HEK293 (cell line): ENCODE data around the gene ZKSCAN1.

Experiments
- CTCF ChIA-PET: fragments of 350-600 bp; formaldehyde crosslinking; extraction: SDS; loops from one replicate; lab custom pipeline; 2021; ENCODE audit warnings: antibody characterized with exemption; lab: Yijun Ruan, JAX
- POLR2A ChIA-PET: fragments of 300-600 bp; formaldehyde crosslinking; extraction: SDS; loops from one replicate; lab custom pipeline; 2020; ENCODE audit warnings: antibody characterized with exemption, inconsistent platforms; lab: Yijun Ruan, JAX
- H3K27ac ChIP-seq: fragments of 200-500 bp; sonication (Bioruptor generic); 2 replicates; pipeline ENCODE4 v1.5.1; 2014; ENCODE audit warnings: low read depth, low read length, control low read depth, inconsistent platforms; ENCODE audit errors: extremely low read depth
- H3K36me3 ChIP-seq, 2 experiments: fragments of 200-500 bp in 1 of 2; sonication (Bioruptor generic) in 1 of 2; 1 replicate in 1 of 2; 2 replicates in 1 of 2; pipeline ENCODE4 v1.5.1; 2014 to 2017; ENCODE audit warnings: inconsistent platforms in 2 of 2, low read length in 2 of 2; ENCODE audit not compliant: control insufficient read depth in 2 of 2, insufficient read depth in 1 of 2
- H3K4me1 ChIP-seq: fragments of 200-500 bp; sonication (Bioruptor generic); 2 replicates; pipeline ENCODE4 v1.5.1; 2014; ENCODE audit warnings: mild to moderate bottlenecking, low read length, inconsistent platforms; ENCODE audit not compliant: control insufficient read depth, insufficient read depth
- H3K4me3 ChIP-seq: 2 replicates; pipeline ENCODE4 v1.5.1; 2011; ENCODE audit warnings: low read depth, mild to moderate bottlenecking, control low read depth, low read length, moderate library complexity
- H3K9me3 ChIP-seq: fragments of 200-500 bp; sonication (Bioruptor generic); 2 replicates; pipeline ENCODE4 v1.5.1; 2014; ENCODE audit warnings: low read depth, low read length, inconsistent platforms; ENCODE audit not compliant: control insufficient read depth, insufficient read depth
- GFI1B ChIP-seq: fragments of 450-650 bp; formaldehyde crosslinking; IDR thresholded peaks from 2 replicates; pipeline ENCODE4 v1.5.1; 2016; ENCODE audit warnings: missing biosample characterization, missing genetic modification characterization
- HOXA7 ChIP-seq: sonication (generic); formaldehyde crosslinking; IDR thresholded peaks from 2 replicates; pipeline ENCODE4 v1.8.1; 2022; ENCODE audit warnings: missing genetic modification reagents, borderline replicate concordance
- KLF9 ChIP-seq: fragments of 450-650 bp; formaldehyde crosslinking; IDR thresholded peaks from 2 replicates; pipeline ENCODE4 v1.5.1; 2016; ENCODE audit warnings: missing biosample characterization, missing genetic modification characterization, low read depth
- SALL2 ChIP-seq: fragments of 450-650 bp; formaldehyde crosslinking; IDR thresholded peaks from 2 replicates; pipeline ENCODE4 v1.5.0; 2017; ENCODE audit warnings: missing biosample characterization, mild to moderate bottlenecking, missing genetic modification characterization, borderline replicate concordance
- SCRT1 ChIP-seq: fragments of 450-650 bp; formaldehyde crosslinking; IDR thresholded peaks from 2 replicates; pipeline ENCODE4 v1.5.1; 2016; ENCODE audit warnings: missing biosample characterization, missing genetic modification characterization, borderline replicate concordance
- ZBTB1 ChIP-seq: fragments of 450-650 bp; formaldehyde crosslinking; IDR thresholded peaks from 2 replicates; pipeline ENCODE4 v1.5.1; 2016; ENCODE audit warnings: missing biosample characterization, missing genetic modification characterization
- ZBTB17 ChIP-seq: fragments of 450-650 bp; formaldehyde crosslinking; IDR thresholded peaks from 2 replicates; pipeline ENCODE4 v1.5.1; 2016; ENCODE audit warnings: missing biosample characterization, missing genetic modification characterization
- ZFP37 ChIP-seq: fragments of 450-650 bp; formaldehyde crosslinking; IDR thresholded peaks from 2 replicates; pipeline ENCODE4 v1.5.1; 2016; ENCODE audit warnings: missing biosample characterization, missing genetic modification characterization
- ZNF114 ChIP-seq: fragments of 450-650 bp; formaldehyde crosslinking; IDR thresholded peaks from 2 replicates; pipeline ENCODE4 v1.5.0; 2017; ENCODE audit warnings: missing biosample characterization, missing genetic modification characterization
- ZNF184 ChIP-seq: fragments of 450-650 bp; IDR thresholded peaks from 2 replicates; pipeline ENCODE4 v1.5.1; 2018; ENCODE audit warnings: missing biosample characterization, mild to moderate bottlenecking, missing genetic modification characterization
- ZNF221 ChIP-seq: fragments of 450-650 bp; formaldehyde crosslinking; IDR thresholded peaks from 2 replicates; pipeline ENCODE4 v1.5.1; 2017; ENCODE audit warnings: missing biosample characterization, missing genetic modification characterization, borderline replicate concordance
- ZNF391 ChIP-seq: fragments of 450-650 bp; formaldehyde crosslinking; IDR thresholded peaks from 2 replicates; pipeline ENCODE4 v1.5.1; 2016; ENCODE audit warnings: low read depth, missing biosample characterization, missing genetic modification characterization, borderline replicate concordance
- ZNF501 ChIP-seq: fragments of 450-650 bp; formaldehyde crosslinking; IDR thresholded peaks from 2 replicates; pipeline ENCODE4 v1.5.1; 2016; ENCODE audit warnings: missing biosample characterization, missing genetic modification characterization
- ZNF670 ChIP-seq: fragments of 450-650 bp; formaldehyde crosslinking; IDR thresholded peaks from 2 replicates; pipeline ENCODE4 v1.5.1; 2016; ENCODE audit warnings: missing biosample characterization, missing genetic modification characterization, low read depth
- TF ChIP-seq, protein P1 (sequence below): fragments of 450-650 bp; formaldehyde crosslinking; IDR thresholded peaks from 2 replicates; pipeline ENCODE4 v1.5.1; 2016; ENCODE audit warnings: missing biosample characterization, missing genetic modification characterization
- TF ChIP-seq, protein P2 (sequence below): fragments of 450-650 bp; formaldehyde crosslinking; IDR thresholded peaks from 2 replicates; pipeline ENCODE4 v1.5.1; 2016; ENCODE audit warnings: missing biosample characterization, missing genetic modification characterization
- TF ChIP-seq, protein P3 (sequence below): fragments of 450-650 bp; formaldehyde crosslinking; IDR thresholded peaks from 2 replicates; pipeline ENCODE4 v1.5.1; 2016; ENCODE audit warnings: missing biosample characterization, missing genetic modification characterization
- TF ChIP-seq, protein P4 (sequence below): fragments of 450-650 bp; formaldehyde crosslinking; IDR thresholded peaks from 2 replicates; pipeline ENCODE4 v1.5.1; 2016; ENCODE audit warnings: missing biosample characterization, missing genetic modification characterization, low read depth
- TF ChIP-seq, protein P5 (sequence below): fragments of 450-650 bp; formaldehyde crosslinking; IDR thresholded peaks from 2 replicates; pipeline ENCODE4 v1.5.1; 2016; ENCODE audit warnings: missing biosample characterization, missing genetic modification characterization
- TF ChIP-seq, protein P6 (sequence below): fragments of 450-650 bp; formaldehyde crosslinking; IDR thresholded peaks from 2 replicates; pipeline ENCODE4 v1.5.1; 2016; ENCODE audit warnings: missing biosample characterization, missing genetic modification characterization

The ZKSCAN1 gene

DNA sequence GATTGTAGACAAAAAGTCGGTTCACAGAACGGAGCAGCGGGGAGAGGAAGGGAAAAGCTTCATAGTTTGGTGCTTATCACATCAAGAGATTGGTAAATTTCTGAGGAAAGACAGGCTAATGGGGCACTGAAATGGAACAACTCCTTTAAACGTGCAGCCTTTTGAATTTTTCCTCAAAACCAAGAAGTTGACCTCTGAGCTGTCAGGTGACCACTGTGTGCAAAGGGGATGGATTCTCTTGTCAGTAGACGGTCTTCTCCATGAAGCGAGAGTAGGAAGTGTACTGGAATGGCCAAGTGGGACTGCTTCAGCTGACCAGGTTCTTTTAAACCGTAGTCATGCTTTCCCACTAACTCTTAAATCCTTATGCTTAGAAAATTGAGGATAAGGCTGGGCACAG is 22.9 kb downstream of the ZKSCAN1 start:
- CTCF ChIA-PET = interaction anchor here (0.7 to 1.5 kb wide), 2 partner anchors 9 to 42 kb away, joined by 3 to 4 read pairs; no protein-coding TSS in a partner anchor
- POLR2A ChIA-PET = no interaction called here

More for the DNA sequence above, 22.9 kb downstream of the ZKSCAN1 start:
- H3K27ac ChIP-seq = no peak overlapping the region
- H3K4me3 ChIP-seq = no peak overlapping the region
- peaks cover 16 to 32% of the 10 kb centered on the region in 2 experiments for H3K36me3 ChIP-seq
- no peaks in the 10 kb centered on the region for H3K4me1 ChIP-seq
- TF ChIP-seq SCRT1 (tag by site-specific recombination) = no peak
- no peak for TF ChIP-seq ZNF221 (tag by site-specific recombination)
- no peak for TF ChIP-seq ZNF670 (tag by site-specific recombination)
- TF ChIP-seq ZNF114 (tag by site-specific recombination) = no peak
- TF ChIP-seq, protein P1, sequence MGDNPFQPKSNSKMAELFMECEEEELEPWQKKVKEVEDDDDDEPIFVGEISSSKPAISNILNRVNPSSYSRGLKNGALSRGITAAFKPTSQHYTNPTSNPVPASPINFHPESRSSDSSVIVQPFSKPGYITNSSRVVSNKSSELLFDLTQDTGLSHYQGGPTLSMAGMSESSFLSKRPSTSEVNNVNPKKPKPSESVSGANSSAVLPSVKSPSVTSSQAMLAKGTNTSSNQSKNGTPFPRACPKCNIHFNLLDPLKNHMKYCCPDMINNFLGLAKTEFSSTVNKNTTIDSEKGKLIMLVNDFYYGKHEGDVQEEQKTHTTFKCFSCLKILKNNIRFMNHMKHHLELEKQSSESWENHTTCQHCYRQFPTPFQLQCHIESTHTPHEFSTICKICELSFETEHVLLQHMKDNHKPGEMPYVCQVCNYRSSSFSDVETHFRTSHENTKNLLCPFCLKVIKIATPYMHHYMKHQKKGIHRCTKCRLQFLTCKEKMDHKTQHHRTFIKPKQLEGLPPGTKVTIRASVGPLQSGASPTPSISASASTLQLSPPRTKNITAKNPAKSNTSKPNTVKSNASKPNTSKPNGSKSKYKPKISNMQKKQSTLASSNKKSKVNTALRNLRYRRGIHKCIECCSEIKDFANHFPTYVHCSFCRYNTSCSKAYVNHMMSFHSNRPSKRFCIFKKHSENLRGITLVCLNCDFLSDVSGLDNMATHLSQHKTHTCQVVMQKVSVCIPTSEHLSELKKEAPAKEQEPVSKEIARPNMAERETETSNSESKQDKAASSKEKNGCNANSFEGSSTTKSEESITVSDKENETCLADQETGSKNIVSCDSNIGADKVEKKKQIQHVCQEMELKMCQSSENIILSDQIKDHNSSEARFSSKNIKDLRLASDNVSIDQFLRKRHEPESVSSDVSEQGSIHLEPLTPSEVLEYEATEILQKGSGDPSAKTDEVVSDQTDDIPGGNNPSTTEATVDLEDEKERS (tag by site-specific recombination) = no peak
- TF ChIP-seq, protein P2, sequence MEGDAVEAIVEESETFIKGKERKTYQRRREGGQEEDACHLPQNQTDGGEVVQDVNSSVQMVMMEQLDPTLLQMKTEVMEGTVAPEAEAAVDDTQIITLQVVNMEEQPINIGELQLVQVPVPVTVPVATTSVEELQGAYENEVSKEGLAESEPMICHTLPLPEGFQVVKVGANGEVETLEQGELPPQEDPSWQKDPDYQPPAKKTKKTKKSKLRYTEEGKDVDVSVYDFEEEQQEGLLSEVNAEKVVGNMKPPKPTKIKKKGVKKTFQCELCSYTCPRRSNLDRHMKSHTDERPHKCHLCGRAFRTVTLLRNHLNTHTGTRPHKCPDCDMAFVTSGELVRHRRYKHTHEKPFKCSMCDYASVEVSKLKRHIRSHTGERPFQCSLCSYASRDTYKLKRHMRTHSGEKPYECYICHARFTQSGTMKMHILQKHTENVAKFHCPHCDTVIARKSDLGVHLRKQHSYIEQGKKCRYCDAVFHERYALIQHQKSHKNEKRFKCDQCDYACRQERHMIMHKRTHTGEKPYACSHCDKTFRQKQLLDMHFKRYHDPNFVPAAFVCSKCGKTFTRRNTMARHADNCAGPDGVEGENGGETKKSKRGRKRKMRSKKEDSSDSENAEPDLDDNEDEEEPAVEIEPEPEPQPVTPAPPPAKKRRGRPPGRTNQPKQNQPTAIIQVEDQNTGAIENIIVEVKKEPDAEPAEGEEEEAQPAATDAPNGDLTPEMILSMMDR = no peak
- TF ChIP-seq, protein P3, sequence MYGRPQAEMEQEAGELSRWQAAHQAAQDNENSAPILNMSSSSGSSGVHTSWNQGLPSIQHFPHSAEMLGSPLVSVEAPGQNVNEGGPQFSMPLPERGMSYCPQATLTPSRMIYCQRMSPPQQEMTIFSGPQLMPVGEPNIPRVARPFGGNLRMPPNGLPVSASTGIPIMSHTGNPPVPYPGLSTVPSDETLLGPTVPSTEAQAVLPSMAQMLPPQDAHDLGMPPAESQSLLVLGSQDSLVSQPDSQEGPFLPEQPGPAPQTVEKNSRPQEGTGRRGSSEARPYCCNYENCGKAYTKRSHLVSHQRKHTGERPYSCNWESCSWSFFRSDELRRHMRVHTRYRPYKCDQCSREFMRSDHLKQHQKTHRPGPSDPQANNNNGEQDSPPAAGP = no peak
- TF ChIP-seq, protein P4, sequence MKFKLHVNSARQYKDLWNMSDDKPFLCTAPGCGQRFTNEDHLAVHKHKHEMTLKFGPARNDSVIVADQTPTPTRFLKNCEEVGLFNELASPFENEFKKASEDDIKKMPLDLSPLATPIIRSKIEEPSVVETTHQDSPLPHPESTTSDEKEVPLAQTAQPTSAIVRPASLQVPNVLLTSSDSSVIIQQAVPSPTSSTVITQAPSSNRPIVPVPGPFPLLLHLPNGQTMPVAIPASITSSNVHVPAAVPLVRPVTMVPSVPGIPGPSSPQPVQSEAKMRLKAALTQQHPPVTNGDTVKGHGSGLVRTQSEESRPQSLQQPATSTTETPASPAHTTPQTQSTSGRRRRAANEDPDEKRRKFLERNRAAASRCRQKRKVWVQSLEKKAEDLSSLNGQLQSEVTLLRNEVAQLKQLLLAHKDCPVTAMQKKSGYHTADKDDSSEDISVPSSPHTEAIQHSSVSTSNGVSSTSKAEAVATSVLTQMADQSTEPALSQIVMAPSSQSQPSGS = no peak
- TF ChIP-seq ZNF501 = no peak
- TF ChIP-seq GFI1B (tag by site-specific recombination) = no peak
- TF ChIP-seq ZFP37 (tag by site-specific recombination) = no peak
- TF ChIP-seq, protein P5, sequence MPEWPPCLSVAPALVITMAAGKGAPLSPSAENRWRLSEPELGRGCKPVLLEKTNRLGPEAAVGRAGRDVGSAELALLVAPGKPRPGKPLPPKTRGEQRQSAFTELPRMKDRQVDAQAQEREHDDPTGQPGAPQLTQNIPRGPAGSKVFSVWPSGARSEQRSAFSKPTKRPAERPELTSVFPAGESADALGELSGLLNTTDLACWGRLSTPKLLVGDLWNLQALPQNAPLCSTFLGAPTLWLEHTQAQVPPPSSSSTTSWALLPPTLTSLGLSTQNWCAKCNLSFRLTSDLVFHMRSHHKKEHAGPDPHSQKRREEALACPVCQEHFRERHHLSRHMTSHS (tag by site-specific recombination) = no peak
- TF ChIP-seq ZBTB17 (tag by site-specific recombination) = no peak
- no peak for TF ChIP-seq KLF9 (tag by site-specific recombination)
- TF ChIP-seq ZBTB1 (tag by site-specific recombination) = no peak
- no peak for TF ChIP-seq SALL2 (tag by site-specific recombination)
- TF ChIP-seq, protein P6, sequence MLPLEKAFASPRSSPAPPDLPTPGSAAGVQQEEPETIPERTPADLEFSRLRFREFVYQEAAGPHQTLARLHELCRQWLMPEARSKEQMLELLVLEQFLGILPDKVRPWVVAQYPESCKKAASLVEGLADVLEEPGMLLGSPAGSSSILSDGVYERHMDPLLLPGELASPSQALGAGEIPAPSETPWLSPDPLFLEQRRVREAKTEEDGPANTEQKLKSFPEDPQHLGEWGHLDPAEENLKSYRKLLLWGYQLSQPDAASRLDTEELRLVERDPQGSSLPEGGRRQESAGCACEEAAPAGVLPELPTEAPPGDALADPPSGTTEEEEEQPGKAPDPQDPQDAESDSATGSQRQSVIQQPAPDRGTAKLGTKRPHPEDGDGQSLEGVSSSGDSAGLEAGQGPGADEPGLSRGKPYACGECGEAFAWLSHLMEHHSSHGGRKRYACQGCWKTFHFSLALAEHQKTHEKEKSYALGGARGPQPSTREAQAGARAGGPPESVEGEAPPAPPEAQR (tag by site-specific recombination) = no peak
- TF ChIP-seq HOXA7 (CRISPR knock-in tag) = no peak
- TF ChIP-seq ZNF391 (tag by site-specific recombination) = no peak
- TF ChIP-seq ZNF184 (tag by site-specific recombination) = no peak
- no peaks in the 10 kb centered on the region for H3K9me3 ChIP-seq
